Measurements from ENCODE around the gene SNX33.
"Not testable (repeated sequence)": the region's sequence is repeated elsewhere in the genome, so short reads cannot be mapped to it uniquely, and the experiment has no call there.

The SNX33 gene

DNA sequence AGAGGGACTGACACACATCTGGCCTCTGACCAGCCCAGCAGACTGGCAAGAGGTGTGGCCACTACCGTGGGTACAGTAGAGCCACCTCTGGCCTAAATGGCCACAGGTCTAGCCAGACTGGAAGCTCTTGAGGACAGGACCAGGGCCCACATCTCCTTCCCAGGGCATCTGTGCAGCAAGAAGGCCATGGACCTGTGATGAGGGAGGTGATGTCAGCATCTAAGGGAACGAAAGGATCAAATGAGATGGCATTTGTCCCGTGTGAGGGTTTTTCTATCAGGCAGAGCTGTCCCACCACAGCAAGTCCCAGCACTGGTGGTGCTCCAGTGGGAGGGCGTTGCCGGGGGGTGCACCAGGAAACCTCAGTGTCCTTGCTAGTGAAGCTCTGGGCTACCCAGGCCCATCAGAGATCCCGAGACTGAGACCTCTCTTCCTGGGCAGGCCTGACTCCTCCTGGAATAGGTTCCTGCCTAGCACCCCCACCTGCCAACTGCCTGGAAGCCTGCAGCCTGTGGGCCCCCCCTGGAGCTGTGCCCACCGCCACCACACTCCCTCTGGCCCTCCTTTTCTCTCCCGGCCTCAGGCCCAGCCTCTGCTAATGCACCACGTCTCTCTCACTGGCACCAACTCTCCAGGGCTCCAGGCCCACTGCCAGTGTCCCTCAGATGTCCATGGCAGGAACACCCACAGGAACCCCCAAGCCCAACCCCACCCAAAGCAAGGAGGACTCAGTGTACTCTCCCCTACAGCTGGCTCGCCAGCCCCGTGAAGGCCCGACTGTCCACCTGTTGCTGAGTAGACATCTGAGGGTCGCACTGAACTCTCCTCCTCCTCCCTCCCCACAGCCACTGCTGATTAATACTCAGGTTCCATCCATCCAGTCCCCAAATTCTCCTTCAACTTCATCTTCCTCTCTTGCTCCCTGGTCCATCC is 53.6 kb downstream of the SNX33 start:
- not testable (repeated sequence) for DNase-seq

DNA sequence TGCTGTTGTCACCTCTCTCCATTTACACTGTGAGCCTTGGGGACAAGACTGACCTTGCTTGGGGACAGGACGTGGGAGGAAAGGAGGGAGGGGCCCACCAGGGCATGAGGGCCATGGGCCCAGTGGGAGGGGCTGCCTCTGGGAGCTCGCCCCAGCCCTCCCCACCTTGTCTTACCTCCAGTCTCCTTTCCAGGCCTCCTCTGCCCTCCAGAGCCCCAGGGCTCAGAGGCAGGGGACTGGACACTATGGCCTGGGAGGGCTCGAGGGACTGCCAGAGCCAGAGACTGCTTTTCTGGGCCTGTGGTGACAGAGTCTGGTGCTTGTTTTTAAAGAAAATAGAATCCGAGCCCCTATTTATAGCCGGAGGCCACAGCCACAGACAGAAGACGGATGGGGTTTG is 54.7 kb downstream of the SNX33 start:
- no peak for DNase-seq

DNA sequence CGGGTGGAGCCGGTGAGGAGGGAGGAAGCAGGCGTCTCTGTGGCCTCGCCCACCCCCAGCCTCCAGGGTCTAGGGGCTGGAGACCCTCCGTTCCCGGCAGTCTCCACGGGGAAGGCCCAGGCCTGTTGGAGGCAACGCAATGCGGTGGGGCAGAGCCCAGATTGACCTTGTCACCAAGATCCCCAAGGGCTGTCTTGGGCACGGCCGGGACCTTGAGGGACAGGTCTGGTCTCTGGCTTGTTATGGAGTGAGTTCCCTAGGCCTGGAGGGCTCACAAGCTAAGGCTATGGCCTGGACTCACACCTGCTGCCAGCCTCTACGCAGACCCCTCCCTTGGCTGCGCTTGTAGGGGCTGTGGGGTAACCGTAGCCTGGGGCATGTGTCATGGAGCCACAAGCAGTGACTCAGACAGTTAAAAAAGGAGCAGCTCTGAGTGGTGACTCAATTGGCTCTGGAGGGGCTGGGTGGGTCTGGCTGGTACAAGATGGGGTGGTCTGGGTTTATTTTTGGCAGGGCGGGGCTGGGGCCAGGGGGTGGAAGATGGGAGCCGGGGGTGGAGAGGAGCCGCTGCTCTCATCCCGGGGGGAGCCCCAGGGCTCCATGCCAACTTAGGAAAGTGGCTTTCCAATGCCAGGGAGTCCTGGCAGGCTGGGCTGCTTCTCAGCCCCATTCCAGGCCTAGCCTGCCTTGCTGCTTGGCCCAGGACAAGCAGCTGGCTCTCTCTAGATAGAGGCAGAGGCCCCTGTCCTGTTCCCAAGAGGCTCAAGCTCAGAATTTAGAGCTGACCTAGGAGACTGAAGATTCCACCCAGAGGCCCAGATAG is 55.9 kb downstream of the SNX33 start:
- not testable (repeated sequence) for DNase-seq

DNA sequence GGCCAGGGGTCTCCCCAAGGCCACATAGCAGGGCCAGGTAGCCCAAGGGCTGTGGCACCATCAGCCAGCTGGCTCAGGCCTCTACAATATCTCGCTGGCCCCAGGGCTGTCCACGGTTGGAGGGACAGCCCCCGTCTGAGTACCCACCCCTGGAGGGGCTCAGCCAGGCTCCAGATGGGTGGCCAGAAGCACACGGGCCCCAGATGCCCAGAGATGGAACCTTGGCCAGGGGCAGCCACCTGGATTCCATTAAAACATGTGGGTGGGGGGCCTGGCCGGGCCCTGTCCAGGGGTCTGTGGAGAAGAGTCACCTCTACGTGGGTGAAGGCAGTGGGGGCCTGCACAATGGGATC is 56.5 kb downstream of the SNX33 start:
- no peak for DNase-seq

DNA sequence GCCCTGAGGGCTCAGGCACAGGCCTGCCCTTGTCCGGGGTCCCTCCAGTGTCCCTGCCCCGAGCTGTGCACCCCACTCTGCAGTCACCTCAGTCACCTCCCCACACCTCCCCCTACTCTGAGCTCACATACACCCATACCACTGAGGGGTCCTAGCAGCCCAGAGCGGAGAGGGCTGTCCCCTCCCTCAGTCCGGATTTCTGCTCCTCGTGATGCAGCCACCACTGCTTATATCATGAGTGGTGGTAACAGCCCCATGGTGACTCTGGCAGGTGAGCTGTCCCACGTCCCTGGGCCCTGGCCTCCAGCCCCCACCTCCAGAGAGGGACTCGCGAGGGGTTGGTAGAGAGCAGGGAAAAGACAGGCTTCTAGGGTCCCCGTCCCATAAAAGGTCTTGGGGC is 56.9 kb downstream of the SNX33 start:
- no peak for DNase-seq

DNA sequence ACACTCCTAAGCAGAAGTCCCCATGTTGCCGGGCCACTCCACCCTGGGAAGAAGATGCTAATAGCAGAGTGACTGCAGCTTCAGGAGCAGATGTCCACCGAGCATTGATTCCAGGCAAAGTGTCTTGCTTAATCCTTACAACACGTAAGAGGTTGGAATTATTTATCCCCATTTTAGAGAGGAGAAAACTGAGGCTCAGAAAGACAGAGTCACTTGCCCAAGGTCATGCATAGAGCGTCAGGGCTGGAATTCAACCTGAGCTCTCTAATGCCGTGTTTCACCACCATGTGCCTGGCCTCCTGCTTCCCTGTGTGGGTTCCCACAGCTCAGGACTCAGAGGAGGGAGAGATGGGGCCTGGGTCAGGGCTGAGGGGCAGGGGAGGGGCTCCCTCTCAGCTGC is 57.7 kb downstream of the SNX33 start:
- DNase-seq, result not testable (repeated sequence)

DNA sequence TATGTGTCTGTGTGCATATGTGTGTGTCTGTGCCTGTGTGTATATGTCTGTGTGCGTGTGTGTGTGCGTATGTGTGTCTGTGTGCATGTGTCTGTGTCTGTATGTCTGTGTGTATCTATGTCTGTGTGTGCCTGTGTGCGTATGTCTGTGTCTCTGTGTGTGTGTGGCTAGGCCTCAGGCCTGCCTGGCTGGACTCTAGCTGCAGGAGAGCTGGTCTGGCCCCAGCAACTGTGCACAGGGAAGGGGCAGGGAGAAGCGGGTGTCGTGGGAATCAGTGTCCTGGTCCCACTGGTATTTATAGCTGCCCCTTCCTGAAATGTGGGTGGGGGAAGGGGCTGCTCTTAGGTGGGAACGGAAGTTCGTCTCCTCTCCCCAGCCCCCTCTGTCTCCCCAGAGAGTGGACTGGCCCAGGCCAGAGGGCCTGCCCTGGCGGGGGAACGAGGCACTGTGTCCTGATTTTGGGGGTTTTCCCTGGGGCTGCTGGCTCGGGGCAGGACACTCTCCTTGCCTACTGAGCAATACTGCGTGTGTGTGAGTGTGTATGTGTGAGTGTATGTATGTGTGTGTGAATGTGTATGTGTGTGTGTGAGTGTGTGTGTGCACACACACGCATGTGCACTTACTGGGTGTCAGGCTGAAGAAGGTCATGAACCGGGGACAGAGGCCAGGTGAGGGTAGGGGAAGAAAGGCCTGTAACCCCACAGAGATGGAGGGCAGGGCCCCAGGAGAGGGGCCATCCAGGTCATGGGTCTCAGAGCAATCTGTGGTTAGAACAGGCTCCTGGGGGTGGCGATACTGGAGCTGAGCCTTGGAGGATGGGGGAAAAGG is 58.4 kb downstream of the SNX33 start:
- DNase-seq, result no peak

DNA sequence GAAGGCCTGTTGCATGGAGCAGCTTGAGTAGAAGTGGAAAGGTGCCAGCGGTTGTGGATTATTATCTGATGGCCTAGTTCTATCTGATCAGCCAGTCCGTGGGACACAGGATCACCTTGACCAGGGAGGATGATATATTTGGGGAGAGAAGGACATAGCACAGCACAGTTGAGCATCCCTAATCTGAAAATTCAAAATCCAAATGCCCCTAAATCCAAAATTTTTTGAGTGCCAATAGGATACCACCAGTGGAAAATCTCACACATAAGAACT is 58.9 kb downstream of the SNX33 start:
- DNase-seq, result no peak

GRCh38 chr15:75709458-75709857 is 61.7 kb downstream of the SNX33 start:
- not testable (repeated sequence) for DNase-seq

GRCh38 chr15:75710874-75711273 is 63.2 kb downstream of the SNX33 start:
- DNase-seq, result not testable (repeated sequence)

- not testable (repeated sequence) for DNase-seq
Measured at GRCh38 chr15:75711495-75711894, 63.8 kb downstream of the SNX33 start.

All from CD4-positive, alpha-beta T cell treated with Interleukin-1 beta for 1 hour (primary cell).